GM23248 (cell line): ENCODE data around the gene CEBPG.

Experiments
- EZH2 ChIP-seq: fragments of 200-600 bp; sonication (generic); IDR thresholded peaks from 2 replicates; pipeline ENCODE4 v1.6.1; 2018; ENCODE audit warnings: antibody characterized with exemption, mild to moderate bottlenecking; ENCODE audit not compliant: insufficient read depth, poor library complexity, severe bottlenecking
- EZH2phosphoT487 ChIP-seq: fragments of 200-600 bp; sonication (generic); IDR thresholded peaks from 2 replicates; pipeline ENCODE4 v1.6.1; 2018; ENCODE audit warnings: antibody characterized with exemption, moderate library complexity, mild to moderate bottlenecking, low read depth; ENCODE audit not compliant: insufficient read depth

DNA sequence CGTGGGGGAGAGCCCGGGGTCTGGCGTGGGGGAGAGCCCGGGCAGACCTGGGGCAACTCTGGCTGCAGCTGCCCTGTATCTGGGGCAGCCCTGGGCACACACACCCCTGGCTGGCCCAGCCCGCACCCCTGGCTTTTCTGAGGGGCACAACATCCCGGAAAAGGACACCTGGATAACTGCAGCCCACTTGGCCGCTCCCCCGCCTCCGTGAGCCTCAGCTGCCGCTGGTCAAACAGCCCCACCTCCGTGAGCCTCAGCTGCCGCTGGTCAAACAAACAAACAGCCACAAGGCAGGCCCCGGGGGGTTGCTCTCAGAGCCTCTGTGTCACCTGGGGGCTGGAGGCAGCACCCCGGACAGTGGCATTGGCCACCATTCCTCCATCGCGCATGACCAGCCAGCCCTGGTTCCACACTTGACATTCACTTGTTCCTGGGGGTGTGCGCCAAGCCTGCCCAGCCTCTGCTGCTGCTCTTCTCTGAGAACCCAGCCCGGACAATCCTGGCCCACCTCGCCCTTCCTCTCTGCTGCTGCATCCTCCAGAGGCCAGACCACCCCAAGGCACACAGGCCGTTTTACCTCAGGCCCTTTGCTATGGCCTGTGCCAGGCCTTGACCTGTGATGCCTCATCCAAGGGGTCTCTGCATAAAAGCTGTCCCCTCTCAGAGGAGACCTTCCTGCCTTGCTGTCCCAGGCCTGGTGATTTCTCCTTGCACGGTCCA is 19.9 kb downstream of the CEBPG start:
- TF ChIP-seq EZH2phosphoT487 (no peak), EZH2 (no peak)
